ENCODE data around the gene ABCG4.

GRCh38 chr11:119116601-119117000 lies 32.3 kb upstream of the ABCG4 start:
- TF ChIP-seq POLR2AphosphoS5 (IDR thresholded peaks at IDR 0.05): no peak
- TF ChIP-seq POLR2A (IDR thresholded peaks at IDR 0.05): no peak
